H1 (cell line): ENCODE data around the gene ADGRE2. TPM values are rescaled to one million over a fixed set of nuclear protein-coding genes. Genes with fewer than 3 reads are reported as not detected.

ENCODE experiments used
- CTCF ChIA-PET: fragments of 300-600 bp; sonication (Branson Sonifier 250); formaldehyde crosslinking; loops from one replicate; lab custom pipeline; 2021; ENCODE audit not compliant: partially characterized antibody; lab: Charles Lee
- POLR2A ChIA-PET: fragments of 300-600 bp; sonication (Branson Sonifier 250); formaldehyde crosslinking; loops from one replicate; lab custom pipeline; 2021; ENCODE audit warnings: inconsistent platforms; ENCODE audit not compliant: partially characterized antibody; lab: Charles Lee
- DNase-seq, 2 experiments: peaks; one replicate each; pipeline versions ENCODE4 v3.0.0 to v3.0.0-alpha.2; 2010 to 2022; ENCODE audit warnings: low spot score in 2 of 2, low read depth in 1 of 2, mixed read lengths in 1 of 2
- FAIRE-seq: peaks from 2 replicates; lab custom pipeline; 2011; peaks lifted over from hg19 to GRCh38; lab: Jason Lieb, UNC
- H2AFZ ChIP-seq: 2 replicates; pipeline ENCODE4 v1.8.1; 2012; ENCODE audit warnings: low read length, inconsistent platforms
- H2AK5ac ChIP-seq: 2 replicates; pipeline ENCODE4 v1.6.1; 2013; ENCODE audit warnings: low read depth, low read length
- H2BK120ac ChIP-seq: replicated peaks from 2 replicates; pipeline ENCODE3; 2013; ENCODE audit warnings: low read depth, low read length, inconsistent platforms
- H2BK12ac ChIP-seq: 2 replicates; pipeline ENCODE4 v1.6.1; 2013; ENCODE audit warnings: low read depth, low read length
- H2BK15ac ChIP-seq: 2 replicates; pipeline ENCODE4 v1.6.1; 2013; ENCODE audit warnings: low read length
- H2BK20ac ChIP-seq: 2 replicates; pipeline ENCODE4 v1.6.1; 2013; ENCODE audit warnings: low read length
- H2BK5ac ChIP-seq: 2 replicates; pipeline ENCODE4 v1.6.1; 2013; ENCODE audit warnings: low read depth, low read length
- H3K14ac ChIP-seq: 2 replicates; pipeline ENCODE4 v1.6.1; 2013; ENCODE audit warnings: inconsistent platforms; ENCODE audit not compliant: insufficient read length
- H3K18ac ChIP-seq: 2 replicates; pipeline ENCODE4 v1.6.1; 2013; ENCODE audit warnings: low read length; ENCODE audit errors: extremely low read depth
- H3K23ac ChIP-seq: 2 replicates; pipeline ENCODE4 v1.6.1; 2013; ENCODE audit warnings: inconsistent platforms; ENCODE audit not compliant: insufficient read length
- H3K23me2 ChIP-seq: 2 replicates; pipeline ENCODE4 v1.6.1; 2013; ENCODE audit warnings: low read depth, low read length
- H3K27ac ChIP-seq: 2 replicates; pipeline ENCODE4 v1.6.1; 2011; ENCODE audit warnings: low read depth, low read length, inconsistent platforms
- H3K27me3 ChIP-seq, 4 experiments: replicated peaks in 1 of 4; 1 replicate in 1 of 4; 2 replicates in 3 of 4; pipeline versions ENCODE4 v1.6.1 to v1.8.1; 2011 to 2013; ENCODE audit warnings: low read length in 3 of 4, mild to moderate bottlenecking in 3 of 4, inconsistent platforms in 2 of 4, mixed read lengths in 2 of 4, moderate library complexity in 1 of 4; ENCODE audit not compliant: control insufficient read depth in 3 of 4, insufficient read depth in 3 of 4; ENCODE audit errors: extremely low read depth in 1 of 4
- H3K36me3 ChIP-seq, 4 experiments: 2 replicates each; pipeline versions ENCODE4 v1.6.1 to v1.8.1; 2011 to 2013; ENCODE audit warnings: mild to moderate bottlenecking in 4 of 4, low read length in 3 of 4, moderate library complexity in 2 of 4, control low read depth in 1 of 4, inconsistent platforms in 1 of 4; ENCODE audit not compliant: insufficient read depth in 4 of 4, control insufficient read depth in 2 of 4
- H3K4ac ChIP-seq: replicated peaks from 2 replicates; pipeline ENCODE3; 2013; ENCODE audit warnings: low read length, low read depth, mixed read lengths, inconsistent platforms; ENCODE audit not compliant: insufficient read length
- H3K4me1 ChIP-seq, 4 experiments: replicated peaks in 1 of 4; 1 replicate in 1 of 4; 2 replicates in 3 of 4; pipeline versions ENCODE4 v1.6.1 to v1.8.1; 2011 to 2013; ENCODE audit warnings: low read length in 3 of 4, inconsistent platforms in 2 of 4, mixed read lengths in 1 of 4; ENCODE audit not compliant: insufficient read depth in 4 of 4, control insufficient read depth in 3 of 4
- H3K4me2 ChIP-seq, 2 experiments: 2 replicates each; pipeline versions ENCODE4 v1.6.1 to v1.8.1; 2011 to 2013; ENCODE audit warnings: low read depth in 2 of 2, low read length in 2 of 2, control low read depth in 1 of 2, inconsistent platforms in 1 of 2, mild to moderate bottlenecking in 1 of 2; ENCODE audit not compliant: insufficient read depth in 1 of 2
- H3K4me3 ChIP-seq, 4 experiments: fragments of 200-600, 300-600 bp in 1 of 4; sonication (generic), shearing (Covaris generic), sonication (Bioruptor Twin) in 1 of 4; 2 replicates each; pipeline versions ENCODE4 v1.5.1 to v1.8.1; 2011 to 2016; ENCODE audit warnings: low read length in 4 of 4, low read depth in 3 of 4, control low read depth in 2 of 4, inconsistent platforms in 2 of 4, mild to moderate bottlenecking in 2 of 4, mixed read lengths in 1 of 4, moderate library complexity in 1 of 4; ENCODE audit not compliant: insufficient read depth in 2 of 4; ENCODE audit errors: extremely low read depth in 1 of 4
- H3K56ac ChIP-seq: replicated peaks from 2 replicates; pipeline ENCODE3; 2013; ENCODE audit warnings: low read depth, mild to moderate bottlenecking, mixed read lengths, low read length, inconsistent platforms; ENCODE audit not compliant: insufficient read length
- H3K79me1 ChIP-seq: 2 replicates; pipeline ENCODE4 v1.6.1; 2013; ENCODE audit warnings: low read depth, low read length, control low read depth
- H3K79me2 ChIP-seq, 2 experiments: 2 replicates each; pipeline versions ENCODE4 v1.6.1 to v1.8.1; 2012 to 2013; ENCODE audit warnings: low read length in 2 of 2, mild to moderate bottlenecking in 2 of 2, inconsistent platforms in 1 of 2; ENCODE audit not compliant: insufficient read depth in 2 of 2, control insufficient read depth in 1 of 2
- H3K9ac ChIP-seq, 4 experiments: replicated peaks in 1 of 4; 1 replicate in 1 of 4; 2 replicates in 3 of 4; pipeline versions ENCODE4 v1.6.1 to v1.8.1; 2011 to 2013; ENCODE audit warnings: low read depth in 3 of 4, low read length in 3 of 4, control low read depth in 2 of 4, mild to moderate bottlenecking in 2 of 4, moderate library complexity in 2 of 4, inconsistent platforms in 1 of 4; ENCODE audit errors: extremely low read depth in 1 of 4
- H3K9me3 ChIP-seq, 2 experiments: 2 replicates each; pipeline versions ENCODE4 v1.6.1 to v1.8.1; 2012 to 2013; ENCODE audit warnings: mild to moderate bottlenecking in 2 of 2, moderate library complexity in 2 of 2, control low read depth in 1 of 2, inconsistent platforms in 1 of 2, low read depth in 1 of 2, low read length in 1 of 2, mixed read lengths in 1 of 2; ENCODE audit not compliant: insufficient read depth in 2 of 2
- H4K20me1 ChIP-seq, 2 experiments: replicated peaks in 1 of 2; 2 replicates each; pipeline versions ENCODE3 to v1.8.1; 2011 to 2013; ENCODE audit warnings: inconsistent platforms in 2 of 2, low read length in 2 of 2, mild to moderate bottlenecking in 1 of 2; ENCODE audit not compliant: insufficient read depth in 2 of 2, control insufficient read depth in 1 of 2
- H4K5ac ChIP-seq: 2 replicates; pipeline ENCODE4 v1.6.1; 2013; ENCODE audit warnings: low read length, low read depth, mixed read lengths, inconsistent platforms; ENCODE audit not compliant: insufficient read length
- H4K8ac ChIP-seq: 2 replicates; pipeline ENCODE4 v1.8.0; 2013; ENCODE audit warnings: mild to moderate bottlenecking, moderate library complexity, low read length, inconsistent platforms; ENCODE audit not compliant: insufficient read depth; ENCODE audit errors: extremely low read depth
- H4K91ac ChIP-seq: replicated peaks from 2 replicates; pipeline ENCODE3; 2013; ENCODE audit warnings: low read length, mixed read lengths, inconsistent platforms; ENCODE audit not compliant: insufficient read length
- GABPA ChIP-seq: IDR thresholded peaks from 2 replicates; pipeline ENCODE4 v1.6.1; 2011; ENCODE audit warnings: mild to moderate bottlenecking, low read length, moderate library complexity, borderline replicate concordance; ENCODE audit not compliant: insufficient read depth
- WGBS, 2 experiments: shearing (Covaris generic) in 1 of 2; methylation state at CpG; one replicate each; pipeline versions ENCODE4 v1.1.6 to v1.1.7; 2013 to 2015; ENCODE audit warnings: low lambda C conversion rate in 2 of 2, mixed read lengths in 2 of 2, inconsistent platforms in 1 of 2, low coverage in 1 of 2, missing lambda C conversion rate in 1 of 2; ENCODE audit not compliant: insufficient replicate concordance in 2 of 2, insufficient coverage in 1 of 2, insufficient read length in 1 of 2; ENCODE audit errors: extremely low coverage in 1 of 2, missing lambda C conversion rate in 1 of 2; 5-methylcytosine and 5-hydroxymethylcytosine counted together
- polyA plus RNA-seq, 7 experiments: library from polyadenylated mRNA; depleted of rRNA in 3 of 7; stranded (reverse) in 5 of 7; unstranded in 2 of 7; fragments of >200 nt in 5 of 7; fragments of 200-250 nt in 2 of 7; gene quantifications; 1 replicate in 5 of 7; 2 replicates in 1 of 7; 4 replicates in 1 of 7; pipeline versions ENCODE4 v1.2.1 to v1.2.3, GENCODE V29; 2011 to 2013; ENCODE audit warnings: missing spikeins in 2 of 7, mixed read lengths in 2 of 7
- total RNA-seq: library from RNA; stranded (reverse); fragmentation: NEBNext Ultra II Directional; extraction: Animal tissue kit (Norgen Biotek cat#: 25700); gene quantifications from 2 replicates; pipeline ENCODE4 v1.2.1, GENCODE V29; 2021

The ADGRE2 gene
- total and polyA plus RNA-seq, 2 of the 8 experiments (the other 6 are each of a cell fraction or from before 2014, with no cell fraction given): 2.0 to 4.5 TPM

DNA sequence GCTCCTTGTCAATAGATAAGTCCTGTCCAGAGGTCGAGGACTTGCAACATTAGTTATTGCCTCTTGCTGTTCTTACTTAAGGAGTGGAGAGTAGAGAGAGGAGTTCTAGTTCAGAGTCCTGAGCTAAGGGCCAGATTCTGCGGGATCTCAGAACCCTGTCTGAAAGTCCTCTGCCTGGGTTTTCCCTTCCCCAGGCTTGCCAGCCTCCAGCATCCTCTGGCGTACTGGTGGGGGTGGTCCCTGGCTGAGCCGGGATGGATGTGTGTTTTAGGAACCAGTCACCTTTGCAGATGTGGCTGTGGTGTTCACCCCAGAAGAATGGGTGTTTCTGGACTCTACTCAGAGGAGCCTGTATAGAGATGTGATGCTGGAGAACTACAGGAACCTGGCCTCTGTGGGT is 62.5 kb downstream of the ADGRE2 start:
- ChIA-PET CTCF (no interaction called here), POLR2A (no interaction called here)
- Histone ChIP-seq H3K79me2 (no peaks in the 10 kb centered on the region), H4K20me1 (no peaks in the 10 kb centered on the region), H3K4ac (no peak overlapping the region), H2BK20ac (no peak overlapping the region), H3K9me3 (peaks cover 55 to 59% of the 10 kb centered on the region in 2 experiments), H3K36me3 (peaks cover 4 to 37% (median 25%) of the 10 kb centered on the region in 4 experiments; a peak in 6 of 8 replicates), H2BK5ac (no peak overlapping the region), H3K56ac (no peak overlapping the region), H2BK15ac (no peak overlapping the region), H3K4me1 (no peaks in the 10 kb centered on the region), H3K79me1 (no peaks in the 10 kb centered on the region), H3K23ac (no peak overlapping the region), H4K8ac (no peak overlapping the region), H4K5ac (no peak overlapping the region), H3K9ac (no peak overlapping the region), H3K4me2 (no peak overlapping the region), H4K91ac (no peak overlapping the region), H2BK120ac (no peak overlapping the region), H3K18ac (no peak overlapping the region), H3K14ac (no peak overlapping the region), H3K27ac (no peak overlapping the region), H2AFZ (no peak overlapping the region), H3K4me3 (no peak overlapping the region), H2AK5ac (no peak overlapping the region), H3K27me3 (no peaks in the 10 kb centered on the region; a peak in 1 of 7 replicates), H2BK12ac (no peak overlapping the region), H3K23me2 (no peaks in the 10 kb centered on the region)
- 93% methylated on average over 4 of the region's 4 CpGs; no CpG with 5 or more reads in 1 of the 2 experiments for WGBS, 2 experiments
- no peak for TF ChIP-seq GABPA
- FAIRE-seq (no peak), DNase-seq (no peak)
